Activated CD4-positive, CD25-positive, alpha-beta regulatory T cell (primary cell): ENCODE results near the gene RNF26.

Source experiments
- DNase-seq, 4 experiments: peaks; one replicate each; lab custom pipeline; 2025; lab: John Stamatoyannopoulos, UW

Gene RNF26

GRCh38 chr11:119334174-119334930, at the start of gene RNF26:
RNF26 (plus strand) TSS chr11:119334527; CDS start chr11:119335123, 596 bp downstream.
- peak; percentile 82 to 85 (median 83) for DNase-seq

GRCh38 chr11:119285431-119285830, 48.9 kb upstream of the RNF26 start:
- DNase-seq = no peak

GRCh38 chr11:119288219-119288618, 46.1 kb upstream of the RNF26 start:
- no peak for DNase-seq

- no peak for DNase-seq
Observed at GRCh38 chr11:119290894-119291497, 43.3 kb upstream of the RNF26 start.

- DNase-seq = no peak
Observed at GRCh38 chr11:119293461-119293860, 40.9 kb upstream of the RNF26 start.

- DNase-seq = no peak
Observed at GRCh38 chr11:119295178-119295577, 39.1 kb upstream of the RNF26 start.

- DNase-seq = no peak
Observed at GRCh38 chr11:119297938-119298337, 36.4 kb upstream of the RNF26 start.

- no peak for DNase-seq
Observed at GRCh38 chr11:119298726-119299125, 35.6 kb upstream of the RNF26 start.

GRCh38 chr11:119299416-119299815, 34.9 kb upstream of the RNF26 start:
- no peak for DNase-seq

- no peak for DNase-seq
Observed at GRCh38 chr11:119300198-119300964, 33.9 kb upstream of the RNF26 start.

GRCh38 chr11:119303227-119303718, 31.1 kb upstream of the RNF26 start:
- no peak for DNase-seq

GRCh38 chr11:119305556-119306372, 28.6 kb upstream of the RNF26 start:
- no peak for DNase-seq

- DNase-seq = no peak
Observed at GRCh38 chr11:119306373-119306890, 27.9 kb upstream of the RNF26 start.

GRCh38 chr11:119307219-119307618, 27.1 kb upstream of the RNF26 start:
- DNase-seq = no peak

- no peak for DNase-seq
Observed at GRCh38 chr11:119307974-119308373, 26.4 kb upstream of the RNF26 start.

GRCh38 chr11:119309411-119309810, 24.9 kb upstream of the RNF26 start:
- no peak for DNase-seq

- no peak for DNase-seq
Observed at GRCh38 chr11:119309953-119310681, 24.2 kb upstream of the RNF26 start.

- no peak for DNase-seq
Observed at GRCh38 chr11:119310682-119311052, 23.7 kb upstream of the RNF26 start.

GRCh38 chr11:119314726-119315125, 19.6 kb upstream of the RNF26 start:
- DNase-seq = no peak

- peak in 2 of 4 experiments; percentile 37 to 39 for DNase-seq
Observed at GRCh38 chr11:119315131-119316015, 19.0 kb upstream of the RNF26 start.
